Amygdala (tissue), 56 donors: ENCODE measurements around the gene LARP4B.
"Not testable (repeated sequence)": the region's sequence is repeated elsewhere in the genome, so short reads cannot be mapped to it uniquely, and the experiment has no call there.

Source experiments
- DNase-seq, 56 donors: peaks; one replicate each; lab custom pipeline; 2025; lab: John Stamatoyannopoulos, UW

LARP4B gene

DNA sequence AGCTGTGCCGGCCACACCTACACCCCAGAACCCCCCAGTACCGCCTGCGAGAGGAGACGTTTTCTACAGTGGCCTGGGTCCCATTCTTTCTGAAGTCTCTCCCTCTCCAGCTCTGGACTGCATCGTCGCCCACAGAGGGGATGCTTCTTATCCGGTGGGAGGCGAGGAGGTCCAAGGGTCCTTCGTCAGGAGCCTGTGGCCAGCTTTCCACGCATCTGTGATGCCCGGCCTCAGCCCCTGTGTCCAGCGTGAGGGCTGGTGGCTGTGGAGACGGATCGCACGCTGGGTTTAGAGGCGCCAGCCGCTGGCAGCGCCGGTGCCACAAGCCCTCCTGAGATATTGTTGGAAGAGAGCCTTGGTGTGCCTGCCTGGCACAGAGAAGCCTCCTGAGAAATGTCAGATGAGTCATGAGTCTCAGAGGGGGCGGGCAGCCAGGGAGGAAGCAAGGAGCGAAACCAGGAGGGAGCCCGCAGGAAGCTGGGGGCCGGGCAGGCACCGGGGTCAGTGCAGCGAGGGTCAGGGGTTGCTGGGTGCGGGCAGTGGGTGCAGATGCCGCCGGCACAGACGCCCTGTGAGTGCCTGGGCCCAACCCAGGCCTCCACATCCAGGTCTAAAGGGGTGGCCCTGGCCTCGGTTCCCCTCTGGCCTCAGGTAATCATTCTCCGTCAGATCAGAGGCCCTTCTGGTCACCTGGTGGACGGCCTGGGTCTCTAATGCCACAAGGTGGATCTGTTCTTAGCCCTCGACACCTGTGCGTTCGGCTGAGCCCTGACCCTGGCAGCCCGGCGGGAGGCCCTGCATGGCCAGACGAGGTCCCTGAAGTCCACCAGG lies 156.0 kb downstream of the LARP4B start:
- peak in 4 of 56 donors; percentile 0 to 24 (median 19) for DNase-seq

DNA sequence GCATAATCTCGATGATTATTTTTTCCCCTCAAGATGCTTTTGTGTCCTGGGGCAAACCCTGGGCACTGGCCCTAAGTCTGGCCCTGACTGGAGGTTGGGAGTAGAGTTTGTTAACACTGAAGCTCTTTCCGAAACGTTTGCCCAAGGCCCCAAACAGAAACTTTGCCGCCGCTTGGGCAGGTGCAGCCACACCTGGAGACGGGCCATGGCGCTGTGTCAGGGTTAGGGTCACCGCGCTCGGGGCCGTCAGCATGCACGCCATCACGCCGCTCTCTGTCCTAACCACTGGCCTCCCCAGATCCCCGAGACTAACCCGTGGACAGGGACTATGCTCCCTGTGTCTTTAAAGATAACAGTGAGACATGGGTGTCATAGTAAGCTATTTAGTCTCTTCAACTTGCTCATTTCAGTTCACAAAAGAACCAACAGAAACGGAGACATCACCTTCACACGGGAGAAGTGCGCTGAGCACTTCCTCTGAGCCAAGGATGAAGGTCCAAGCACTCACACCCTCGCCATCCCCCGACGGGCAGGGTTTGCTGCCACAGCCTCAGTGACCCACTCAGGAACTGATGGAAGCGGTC lies 156.8 kb downstream of the LARP4B start:
- DNase-seq, result no peak

DNA sequence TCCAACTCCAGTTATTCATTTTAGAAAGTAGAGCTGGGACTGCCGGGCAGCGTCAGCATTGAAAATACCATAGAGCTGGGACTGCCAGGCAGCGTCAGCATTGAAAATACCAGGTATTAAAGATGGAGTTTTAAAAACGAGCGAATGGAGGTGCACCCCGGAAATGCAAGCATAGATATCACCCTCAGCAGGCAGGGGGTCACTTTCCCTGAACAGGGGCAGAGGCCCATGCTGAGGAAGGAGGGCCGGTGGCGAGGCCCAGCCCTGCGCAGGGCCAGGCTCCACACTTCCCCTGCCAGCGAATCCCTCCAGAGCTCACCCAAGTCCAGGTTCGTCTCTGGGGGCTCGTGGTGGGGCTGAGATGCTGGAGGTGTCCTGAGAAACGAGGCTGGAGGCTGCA lies 157.3 kb downstream of the LARP4B start:
- DNase-seq, result no peak

DNA sequence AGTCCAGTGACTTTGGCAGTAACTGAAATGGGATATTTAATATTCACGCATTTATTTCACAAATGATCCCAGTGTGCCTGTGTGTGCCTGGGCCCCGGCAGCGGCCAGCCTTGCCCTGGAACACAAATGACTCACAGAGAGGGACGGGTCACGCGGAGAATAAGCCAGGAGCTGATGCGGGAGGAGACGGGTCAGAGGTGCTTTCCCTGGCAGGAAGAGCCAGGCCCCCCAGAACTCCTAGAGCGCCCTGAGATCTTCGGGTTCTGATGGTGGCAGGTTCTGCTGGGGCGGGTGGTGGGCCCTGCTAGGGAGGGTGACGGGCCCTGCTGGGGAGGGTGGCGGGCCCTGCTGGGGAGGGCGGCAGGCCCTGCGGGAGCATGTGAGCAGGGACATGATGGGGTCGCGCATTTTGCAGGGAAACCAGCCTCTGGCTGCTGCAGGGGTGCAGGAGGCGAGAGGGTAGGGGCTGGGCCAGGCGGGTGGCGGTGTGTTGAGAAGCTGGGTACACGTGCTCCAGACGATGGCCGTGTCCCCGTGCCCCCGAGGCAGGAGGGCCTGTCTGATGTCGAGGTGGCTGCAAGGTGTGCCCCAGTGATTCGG lies 157.8 kb downstream of the LARP4B start:
- DNase-seq, result no peak

DNA sequence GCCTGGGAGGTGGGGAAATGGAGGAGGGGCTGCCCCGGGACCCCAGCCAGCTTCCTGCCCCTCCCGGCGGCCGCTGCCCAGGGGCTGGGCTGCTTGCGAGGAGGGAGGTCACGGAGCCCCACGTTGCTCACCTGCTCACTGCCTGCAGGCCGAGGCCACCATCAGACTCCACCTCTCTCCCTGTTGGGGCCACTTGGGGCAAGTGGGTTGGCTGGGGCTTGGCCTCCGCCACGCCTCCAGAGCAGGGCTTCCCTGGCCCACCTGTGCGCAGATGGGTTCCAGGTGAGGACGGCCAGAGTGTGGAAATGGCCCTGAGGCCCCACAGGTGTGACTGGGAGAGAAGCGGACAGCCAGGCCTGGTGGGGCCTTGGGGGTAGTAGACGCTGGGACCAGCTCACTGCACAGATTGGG lies 159.3 kb downstream of the LARP4B start:
- DNase-seq, result no peak

DNA sequence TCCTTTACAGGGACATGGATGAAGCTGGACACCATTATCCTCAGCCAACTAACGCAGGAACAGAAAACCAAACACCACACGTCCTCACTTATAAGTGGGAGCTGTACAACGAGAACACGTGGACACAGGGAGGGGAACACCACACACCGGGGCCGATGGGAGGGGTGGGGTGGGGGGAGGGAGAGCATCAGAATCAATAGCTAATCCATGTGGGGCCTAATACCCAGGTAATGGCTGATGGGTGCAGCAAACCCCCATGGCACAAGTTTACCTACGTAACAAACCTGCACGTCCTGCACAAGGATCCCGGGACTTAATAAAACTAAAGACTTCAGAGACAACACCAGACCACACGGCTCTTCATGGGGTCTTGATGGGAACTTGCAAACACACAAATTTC lies 159.9 kb downstream of the LARP4B start:
- no peak for DNase-seq

DNA sequence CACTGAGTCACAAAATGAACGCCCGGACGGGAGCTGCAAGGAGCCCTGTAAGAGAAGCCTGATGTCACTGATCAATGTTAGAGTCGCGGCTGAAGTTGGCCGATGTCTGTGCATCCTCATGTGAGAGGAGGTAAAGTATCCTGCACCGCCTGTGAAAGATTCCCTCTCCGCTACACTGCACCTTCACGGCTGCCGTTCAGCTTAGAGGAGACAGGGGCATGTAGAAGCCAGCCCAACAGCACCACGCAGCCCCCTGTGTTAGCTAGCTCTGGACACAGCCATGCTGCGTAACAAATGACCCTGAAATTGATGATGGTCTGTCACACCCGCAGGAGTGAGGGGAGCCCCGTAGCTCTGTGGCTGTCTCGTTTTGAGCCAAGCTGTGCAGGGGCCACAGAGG lies 160.5 kb downstream of the LARP4B start:
- no peak for DNase-seq

DNA sequence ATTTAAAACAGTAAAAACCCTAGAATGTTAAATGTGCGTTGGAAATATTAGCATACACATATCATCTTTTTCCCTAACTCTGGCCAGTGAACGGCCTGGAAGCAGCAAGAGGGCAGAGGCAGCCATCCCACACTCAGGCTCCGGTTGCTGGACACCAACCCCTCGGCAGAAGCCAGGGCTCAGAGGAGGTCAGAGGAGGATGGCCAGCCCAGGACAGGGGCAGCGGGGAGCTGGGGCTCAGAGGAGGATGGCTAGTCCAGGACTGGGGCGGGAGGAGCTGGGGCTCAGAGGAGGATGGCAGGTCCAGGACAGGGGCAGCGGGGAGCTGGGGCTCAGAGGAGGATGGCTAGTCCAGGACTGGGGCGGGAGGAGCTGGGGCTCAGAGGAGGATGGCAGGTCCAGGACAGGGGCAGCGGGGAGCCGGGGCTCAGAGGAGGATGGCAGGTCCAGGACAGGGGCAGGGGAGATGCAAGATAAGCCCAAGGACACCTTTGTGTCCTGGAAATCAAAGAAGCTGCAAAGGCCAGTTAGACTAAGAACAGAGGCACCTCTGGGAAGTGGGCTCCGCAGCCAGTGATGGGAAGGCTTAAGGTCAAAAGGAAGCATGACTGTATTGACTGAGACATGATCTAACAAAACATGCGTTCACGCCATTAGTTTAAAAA lies 161.3 kb downstream of the LARP4B start:
- DNase-seq, result not testable (repeated sequence)

DNA sequence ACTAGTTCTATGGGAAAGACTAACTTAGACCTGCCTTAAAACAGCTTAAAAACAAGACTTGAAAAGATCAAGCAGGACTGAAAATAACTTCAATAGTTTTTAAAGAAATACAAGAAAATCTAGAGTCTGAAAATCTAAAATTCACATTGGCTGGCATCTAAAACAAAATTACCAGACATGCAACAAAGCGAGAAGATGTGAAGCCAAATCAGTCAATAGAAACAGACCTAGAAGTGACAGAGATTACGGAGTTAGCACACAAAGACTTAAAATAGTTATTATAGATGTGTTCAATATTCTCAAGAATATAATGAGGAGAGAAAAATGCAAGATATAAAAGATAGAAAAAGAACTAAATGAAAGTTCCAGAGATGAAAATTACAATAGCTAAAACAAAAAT lies 163.7 kb downstream of the LARP4B start:
- DNase-seq, result no peak

DNA sequence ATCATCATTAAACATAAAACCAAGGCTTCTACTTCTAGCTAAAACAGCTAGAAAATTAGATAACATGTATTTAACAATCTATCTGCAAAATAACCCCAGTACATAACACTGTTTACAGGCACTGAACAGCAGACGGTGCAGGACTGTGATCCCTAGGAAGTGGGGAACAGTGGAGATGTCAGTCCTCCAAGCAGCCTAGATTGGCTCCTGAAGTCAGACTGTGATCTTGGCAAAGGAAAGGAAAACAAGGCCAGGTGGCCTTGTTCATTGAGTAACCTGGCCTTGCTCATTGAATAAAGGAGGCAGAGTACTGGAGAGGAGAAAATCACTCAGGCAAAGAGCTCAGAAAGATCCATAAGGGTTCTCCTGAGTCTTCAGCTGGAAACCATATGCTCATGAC lies 164.3 kb downstream of the LARP4B start:
- no peak for DNase-seq

DNA sequence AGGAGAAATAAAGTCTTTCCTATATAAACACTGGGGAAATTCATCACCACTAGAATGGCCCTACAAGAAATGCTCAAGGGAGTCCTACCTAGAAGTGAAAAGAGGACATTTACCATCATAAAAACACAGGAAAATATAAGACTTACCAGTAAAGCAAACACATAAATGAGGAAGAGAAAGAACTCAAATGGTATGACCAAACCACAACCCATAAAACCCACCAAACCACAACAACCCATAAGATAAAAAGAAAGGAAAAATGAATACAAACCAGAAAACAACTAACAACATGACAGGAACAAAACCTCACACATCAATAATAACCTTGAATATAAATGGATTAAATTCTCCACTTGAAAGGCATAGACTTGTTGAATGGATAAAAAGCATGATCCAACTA lies 170.1 kb downstream of the LARP4B start:
- DNase-seq, result no peak

DNA sequence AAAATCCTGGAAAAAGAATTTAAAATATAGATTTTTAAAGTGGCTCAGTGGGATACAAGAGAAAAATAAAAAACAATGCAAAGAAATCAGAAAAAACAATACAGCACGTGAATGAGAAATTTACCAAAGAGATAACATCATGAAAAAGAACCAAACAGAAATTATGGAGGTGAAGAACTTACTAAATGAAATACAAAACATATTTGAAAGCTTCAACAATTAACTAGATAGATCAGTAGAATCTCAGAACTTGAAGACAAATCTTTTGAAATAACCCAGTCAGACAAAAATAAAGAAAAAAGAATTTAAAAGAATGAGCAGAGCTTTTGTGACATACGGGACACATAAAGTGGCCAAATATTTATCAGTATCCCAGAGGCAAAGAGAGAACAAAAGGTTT lies 170.9 kb downstream of the LARP4B start:
- DNase-seq, result no peak

DNA sequence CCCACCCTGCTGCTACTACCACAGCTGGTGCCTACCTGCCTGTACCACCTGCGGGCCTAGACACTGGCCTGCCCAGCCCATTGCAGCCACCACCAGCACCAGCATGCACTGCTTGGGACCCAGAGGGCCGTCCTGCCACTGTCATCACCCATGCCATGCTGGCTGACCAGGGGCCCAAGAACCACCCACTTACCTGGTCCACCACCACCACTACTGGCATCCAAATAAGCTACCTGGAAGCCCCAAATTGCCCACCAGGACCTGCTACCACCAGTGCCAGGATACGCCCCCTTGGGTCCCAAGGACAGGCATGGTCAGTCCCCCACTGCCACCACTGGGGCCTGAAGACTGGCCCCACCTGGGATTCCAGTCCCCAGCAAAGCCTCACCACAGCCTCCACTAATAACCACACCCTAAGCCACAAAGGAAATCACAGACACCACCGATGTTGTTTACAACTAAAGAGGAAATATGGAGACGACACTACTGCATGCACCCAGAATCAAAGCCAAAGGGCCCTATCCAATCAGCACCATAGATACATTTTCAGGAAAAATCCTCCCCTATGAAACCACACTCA lies 171.5 kb downstream of the LARP4B start:
- no peak for DNase-seq
